GM10248 (cell line): Measurements from ENCODE around the gene TMCO4.
"Not testable (repeated sequence)": the region's sequence is repeated elsewhere in the genome, so short reads cannot be mapped to it uniquely, and the experiment has no call there.

Experiments used
- CTCF ChIA-PET: fragments of 300-600 bp; sonication (Branson Sonifier 250); formaldehyde crosslinking; extraction: SDS; loops from one replicate; lab custom pipeline; 2021; ENCODE audit warnings: antibody characterized with exemption; lab: Yijun Ruan, JAX
- POLR2A ChIA-PET: fragments of 350-650 bp; sonication (Branson Sonifier 250); formaldehyde crosslinking; extraction: SDS; loops from one replicate; lab custom pipeline; 2020; ENCODE audit warnings: antibody characterized with exemption; lab: Yijun Ruan, JAX
- DNase-seq: peaks from one replicate; pipeline ENCODE4 v3.0.0; 2012; ENCODE audit errors: extremely low spot score
- CTCF ChIP-seq: IDR thresholded peaks from 2 replicates; pipeline ENCODE4 v1.5.1; 2012; ENCODE audit warnings: mild to moderate bottlenecking, low read depth; ENCODE audit errors: extremely low read depth, missing control alignments, control extremely low read depth

TMCO4 gene

GRCh38 chr1:19792237-19793002 lies 7.3 kb downstream of the TMCO4 start:
- CTCF ChIA-PET = interaction anchor here (1.5 to 2.4 kb wide), 3 partner anchors 10 to 30 kb away, joined by 3 to 8 read pairs (median 6); no protein-coding TSS in a partner anchor
- no peak for TF ChIP-seq CTCF
- POLR2A ChIA-PET = interaction anchor here (0.7 kb wide), 1 partner anchor 16 kb away, joined by 4 read pairs; no protein-coding TSS in a partner anchor
- DNase-seq = no peak

- POLR2A ChIA-PET, DNase-seq: not testable (repeated sequence)
- CTCF ChIA-PET = interaction anchor here (1.4 to 2.4 kb wide), 3 partner anchors 19 to 28 kb away, joined by 3 to 8 read pairs (median 5); no protein-coding TSS in a partner anchor
Observed at GRCh38 chr1:19790061-19790975, 9.4 kb downstream of the TMCO4 start.

GRCh38 chr1:19786988-19787423 lies 12.7 kb downstream of the TMCO4 start:
- POLR2A ChIA-PET = no interaction called here
- no peak for TF ChIP-seq CTCF
- DNase-seq = no peak
- CTCF ChIA-PET = interaction anchor here (0.9 to 1.6 kb wide), 4 partner anchors 8 to 25 kb away, joined by 3 to 5 read pairs (median 4); no protein-coding TSS in a partner anchor

- CTCF ChIA-PET = interaction anchor here (1.6 to 1.9 kb wide), 2 partner anchors 12 to 24 kb away, joined by 4 to 5 read pairs; no protein-coding TSS in a partner anchor
- TF ChIP-seq CTCF = no peak
- POLR2A ChIA-PET = no interaction called here
- no peak for DNase-seq
Observed at GRCh38 chr1:19785660-19786059, 14.1 kb downstream of the TMCO4 start.

- POLR2A ChIA-PET = no interaction called here
- CTCF ChIA-PET = no interaction called here
- no peak for TF ChIP-seq CTCF
- no peak for DNase-seq
Observed at GRCh38 chr1:19780267-19780877, 19.3 kb downstream of the TMCO4 start.

GRCh38 chr1:19776933-19777332 lies 22.8 kb downstream of the TMCO4 start:
- DNase-seq = no peak
- CTCF ChIA-PET = no interaction called here
- TF ChIP-seq CTCF = no peak
- POLR2A ChIA-PET = no interaction called here
